MCF 10A (cell line): ENCODE data around the gene ZNF135. TPM values are rescaled to one million over a fixed set of nuclear protein-coding genes. Genes with fewer than 3 reads are reported as not detected.

Source experiments
- BruUV-seq: library from RNA; stranded (reverse); fragments of 400-500 nt; replicated peaks from 2 replicates; lab custom pipeline; 2021; lab: Mats Ljungman, UMichigan
- CTCF ChIA-PET: fragments of 300-600 bp; sonication (Branson Sonifier 250); formaldehyde crosslinking; extraction: SDS; loops from one replicate; lab custom pipeline; 2021; ENCODE audit warnings: antibody characterized with exemption, inconsistent platforms; lab: Yijun Ruan, JAX
- POLR2A ChIA-PET: fragments of 300-600, 350-650 bp; sonication (Branson Sonifier 250); formaldehyde crosslinking; extraction: SDS; loops from one replicate; lab custom pipeline; 2020; ENCODE audit warnings: antibody characterized with exemption, inconsistent platforms; lab: Yijun Ruan, JAX
- DNase-seq: peaks from one replicate; pipeline ENCODE4 v3.0.0-alpha.2; 2018; ENCODE audit not compliant: unreplicated experiment
- H3K27ac Mint-ChIP-seq: one replicate; pipeline ENCODE4 v1.8.0; 2022; ENCODE audit warnings: mild to moderate bottlenecking, low read depth, mixed read lengths; ENCODE audit not compliant: unreplicated experiment
- H3K27me3 Mint-ChIP-seq: one replicate; pipeline ENCODE4 v1.8.0; 2022; ENCODE audit warnings: mixed read lengths; ENCODE audit not compliant: insufficient read depth, unreplicated experiment
- H3K36me3 Mint-ChIP-seq: one replicate; pipeline ENCODE4 v1.8.0; 2022; ENCODE audit warnings: mild to moderate bottlenecking, moderate library complexity, mixed read lengths; ENCODE audit not compliant: insufficient read depth, unreplicated experiment
- H3K4me1 Mint-ChIP-seq: one replicate; pipeline ENCODE4 v1.8.0; 2022; ENCODE audit warnings: mixed read lengths; ENCODE audit not compliant: insufficient read depth, unreplicated experiment
- H3K4me3 Mint-ChIP-seq: one replicate; pipeline ENCODE4 v1.8.0; 2022; ENCODE audit warnings: mild to moderate bottlenecking, moderate library complexity, mixed read lengths; ENCODE audit not compliant: unreplicated experiment
- H3K9me3 Mint-ChIP-seq: one replicate; pipeline ENCODE4 v1.8.0; 2022; ENCODE audit warnings: mixed read lengths; ENCODE audit not compliant: unreplicated experiment
- intact Hi-C: fragments of 100-400 bp; cut with micrococcal nuclease; formaldehyde crosslinking; loops from 2 replicates; pipeline ENCODE4 v1.14.1; 2022
- total RNA-seq: library from RNA; stranded (reverse); gene quantifications from 2 replicates; pipeline ENCODE4 v1.2.3, GENCODE V29; 2022
- TF ChIP-seq, protein P1 (sequence below): fragments of 200-600 bp; IDR thresholded peaks from one replicate; pipeline ENCODE4 v1.8.0; 2022; ENCODE audit warnings: antibody characterized with exemption, mild to moderate bottlenecking; ENCODE audit not compliant: unreplicated experiment

ZNF135 gene
- total RNA-seq, 1 experiment from 2014 or later = not detected

DNA sequence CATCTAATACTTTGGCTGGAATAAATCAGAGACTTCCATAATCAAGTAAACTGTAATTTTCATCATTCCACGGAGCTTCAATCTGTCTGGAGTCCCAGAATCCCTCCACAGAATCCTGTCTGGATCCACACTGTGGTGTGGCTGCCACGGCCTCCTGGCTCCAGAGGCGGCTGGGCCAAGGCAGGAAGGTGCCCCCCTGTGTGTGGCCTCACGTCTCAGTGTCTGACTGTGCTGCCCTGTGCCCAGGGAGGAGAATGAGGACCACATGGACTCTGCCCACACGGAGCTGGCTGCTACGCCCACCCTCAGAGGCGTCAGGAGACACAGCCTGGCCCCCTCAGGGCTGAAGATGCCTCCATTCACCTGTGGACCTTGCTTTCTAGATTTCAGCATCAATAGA is 12.2 kb upstream of the ZNF135 start:
- ChIA-PET POLR2A (no interaction called here), CTCF (no interaction called here)
- DNase-seq = no peak

DNA sequence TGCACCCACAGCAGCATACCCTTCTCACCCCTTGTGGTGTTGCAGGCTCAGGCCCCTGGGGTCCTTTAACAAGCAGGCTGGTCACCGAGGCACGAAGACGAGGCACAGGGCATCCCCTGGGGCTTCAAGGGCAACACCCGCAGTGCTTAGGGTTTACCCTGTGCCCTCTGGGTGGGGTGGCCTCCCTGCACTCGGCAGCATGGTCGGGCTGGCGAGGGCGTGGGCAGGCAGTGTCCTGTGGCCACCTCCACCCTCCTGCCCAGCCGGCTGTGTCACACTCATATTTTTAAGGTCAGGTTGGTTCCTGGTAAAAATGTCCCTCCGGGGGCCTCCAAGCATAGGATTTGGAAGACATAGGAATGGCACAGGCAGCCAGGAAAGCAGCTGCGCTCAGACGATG is 11.4 kb upstream of the ZNF135 start:
- ChIA-PET POLR2A (no interaction called here), CTCF (no interaction called here)
- TF ChIP-seq, protein P1, sequence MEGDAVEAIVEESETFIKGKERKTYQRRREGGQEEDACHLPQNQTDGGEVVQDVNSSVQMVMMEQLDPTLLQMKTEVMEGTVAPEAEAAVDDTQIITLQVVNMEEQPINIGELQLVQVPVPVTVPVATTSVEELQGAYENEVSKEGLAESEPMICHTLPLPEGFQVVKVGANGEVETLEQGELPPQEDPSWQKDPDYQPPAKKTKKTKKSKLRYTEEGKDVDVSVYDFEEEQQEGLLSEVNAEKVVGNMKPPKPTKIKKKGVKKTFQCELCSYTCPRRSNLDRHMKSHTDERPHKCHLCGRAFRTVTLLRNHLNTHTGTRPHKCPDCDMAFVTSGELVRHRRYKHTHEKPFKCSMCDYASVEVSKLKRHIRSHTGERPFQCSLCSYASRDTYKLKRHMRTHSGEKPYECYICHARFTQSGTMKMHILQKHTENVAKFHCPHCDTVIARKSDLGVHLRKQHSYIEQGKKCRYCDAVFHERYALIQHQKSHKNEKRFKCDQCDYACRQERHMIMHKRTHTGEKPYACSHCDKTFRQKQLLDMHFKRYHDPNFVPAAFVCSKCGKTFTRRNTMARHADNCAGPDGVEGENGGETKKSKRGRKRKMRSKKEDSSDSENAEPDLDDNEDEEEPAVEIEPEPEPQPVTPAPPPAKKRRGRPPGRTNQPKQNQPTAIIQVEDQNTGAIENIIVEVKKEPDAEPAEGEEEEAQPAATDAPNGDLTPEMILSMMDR = no peak
- no peak overlapping the region for H3K4me3 Mint-ChIP-seq
- H3K36me3 Mint-ChIP-seq = no peaks in the 10 kb centered on the region
- H3K4me1 Mint-ChIP-seq = no peaks in the 10 kb centered on the region
- H3K27me3 Mint-ChIP-seq = no peaks in the 10 kb centered on the region
- DNase-seq = no peak
- BruUV-seq = no TSS peak
- H3K9me3 Mint-ChIP-seq = peaks cover 31% of the 10 kb centered on the region
- no peak overlapping the region for H3K27ac Mint-ChIP-seq
- intact Hi-C loops = no loop called here

More for the DNA sequence above, 12.2 kb upstream of the ZNF135 start:
- Mint-ChIP-seq H3K4me1 (no peaks in the 10 kb centered on the region), H3K9me3 (peaks cover 31% of the 10 kb centered on the region), H3K36me3 (no peaks in the 10 kb centered on the region), H3K27me3 (no peaks in the 10 kb centered on the region), H3K4me3 (no peak overlapping the region), H3K27ac (no peak overlapping the region)
- no TSS peak for BruUV-seq
- TF ChIP-seq, protein P1 = no peak
- intact Hi-C loops = no loop called here

DNA sequence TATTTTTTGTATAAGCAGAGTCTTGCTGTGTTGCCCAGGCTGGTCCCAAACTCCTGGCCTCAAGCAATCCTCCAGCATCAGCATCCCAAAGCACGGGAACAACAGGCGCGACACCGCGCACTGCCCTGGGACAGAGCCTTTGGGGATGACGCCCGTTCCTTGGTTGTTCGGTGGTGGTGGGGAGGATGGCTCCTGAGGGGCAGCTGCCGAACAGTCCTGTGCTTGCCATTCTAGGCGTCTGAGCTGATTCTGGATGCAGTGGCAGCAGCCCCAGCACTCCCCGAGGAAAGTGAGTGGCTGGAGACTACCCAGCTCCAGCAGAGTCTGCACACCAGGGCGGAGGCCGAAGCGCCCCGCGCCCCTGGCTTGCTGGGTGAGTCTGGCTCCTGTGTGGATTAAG is 6.8 kb upstream of the ZNF135 start:
- no peaks in the 10 kb centered on the region for H3K36me3 Mint-ChIP-seq
- no peak overlapping the region for H3K27ac Mint-ChIP-seq
- H3K4me3 Mint-ChIP-seq = no peak overlapping the region
- intact Hi-C loops = no loop called here
- DNase-seq = no peak
- ChIA-PET POLR2A (no interaction called here), CTCF (interaction anchor here (0.6 kb wide), 1 partner anchor 1215 kb away, joined by 3 read pairs; no protein-coding TSS in a partner anchor)
- no peaks in the 10 kb centered on the region for H3K4me1 Mint-ChIP-seq
- H3K9me3 Mint-ChIP-seq = peaks cover 23% of the 10 kb centered on the region
- no TSS peak for BruUV-seq
- TF ChIP-seq, protein P1 = no peak
- no peaks in the 10 kb centered on the region for H3K27me3 Mint-ChIP-seq

DNA sequence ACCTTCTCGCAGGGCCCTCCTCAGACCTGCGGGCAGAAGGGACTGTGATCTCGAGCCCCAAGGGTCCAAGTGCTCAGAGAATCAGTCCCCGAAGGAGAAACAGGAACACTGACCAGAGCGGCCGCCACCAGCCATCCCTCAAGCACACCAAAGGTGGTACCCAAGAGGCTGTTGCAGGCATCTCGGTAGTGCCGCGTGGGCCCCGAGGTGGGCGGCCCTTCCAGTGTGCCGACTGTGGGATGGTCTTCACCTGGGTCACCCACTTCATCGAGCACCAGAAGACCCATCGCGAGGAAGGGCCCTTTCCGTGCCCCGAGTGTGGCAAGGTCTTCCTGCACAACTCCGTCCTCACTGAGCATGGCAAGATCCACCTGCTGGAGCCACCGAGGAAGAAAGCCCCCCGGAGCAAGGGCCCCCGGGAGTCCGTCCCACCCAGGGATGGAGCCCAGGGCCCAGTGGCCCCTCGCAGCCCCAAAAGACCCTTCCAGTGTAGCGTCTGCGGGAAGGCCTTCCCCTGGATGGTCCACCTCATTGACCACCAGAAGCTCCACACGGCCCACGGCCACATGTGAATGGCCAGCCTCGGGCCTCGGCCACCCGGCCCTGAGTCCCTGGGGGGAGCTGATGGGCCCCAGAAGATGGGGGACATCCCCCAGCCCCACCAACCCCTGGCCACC is 5.5 kb upstream of the ZNF135 start:
- Mint-ChIP-seq H3K4me1 (no peaks in the 10 kb centered on the region), H3K9me3 (peaks cover 27% of the 10 kb centered on the region), H3K36me3 (no peaks in the 10 kb centered on the region), H3K27me3 (no peaks in the 10 kb centered on the region), H3K27ac (no peak overlapping the region), H3K4me3 (no peak overlapping the region)
- DNase-seq = no peak
- no TSS peak for BruUV-seq
- intact Hi-C loops = no loop called here
- CTCF ChIA-PET = interaction anchor here (0.7 kb wide), 1 partner anchor 1019 kb away, joined by 3 read pairs; no protein-coding TSS in a partner anchor
- TF ChIP-seq, protein P1 = no peak
- POLR2A ChIA-PET = interaction anchor here (0.7 kb wide), 1 partner anchor 38 kb away, joined by 3 read pairs; no protein-coding TSS in a partner anchor
